Mucosa of stomach (tissue), 1 donor: ENCODE data around the gene PIWIL1.

Source experiments
- H3K27me3 ChIP-seq: one replicate; pipeline ENCODE4 v1.7.0; 2013; ENCODE audit warnings: mild to moderate bottlenecking, low read length; ENCODE audit not compliant: control insufficient read depth, insufficient read depth
- H3K36me3 ChIP-seq: one replicate; pipeline ENCODE4 v1.7.0; 2013; ENCODE audit warnings: low read length; ENCODE audit not compliant: control insufficient read depth, insufficient read depth
- H3K4me1 ChIP-seq: one replicate; pipeline ENCODE4 v1.7.0; 2013; ENCODE audit warnings: mild to moderate bottlenecking, low read length; ENCODE audit not compliant: control insufficient read depth, insufficient read depth
- H3K4me3 ChIP-seq: one replicate; pipeline ENCODE4 v1.7.0; 2013; ENCODE audit warnings: low read length
- H3K9ac ChIP-seq: one replicate; pipeline ENCODE4 v1.7.0; 2013; ENCODE audit warnings: mild to moderate bottlenecking, low read length, moderate library complexity
- H3K9me3 ChIP-seq: one replicate; pipeline ENCODE4 v1.7.0; 2013; ENCODE audit warnings: mild to moderate bottlenecking, low read length, moderate library complexity; ENCODE audit not compliant: control insufficient read depth
- donor health status: Pancreatic carcinoma.

PIWIL1 gene

GRCh38 chr12:130362060-130362459 is 24.4 kb downstream of the PIWIL1 start:
- Histone ChIP-seq H3K4me1 (peaks cover 6% of the 10 kb centered on the region), H3K9ac (no peak overlapping the region), H3K4me3 (no peak overlapping the region), H3K27me3 (no peaks in the 10 kb centered on the region), H3K36me3 (no peaks in the 10 kb centered on the region), H3K9me3 (no peaks in the 10 kb centered on the region)

GRCh38 chr12:130364578-130364977 is 26.9 kb downstream of the PIWIL1 start:
- Histone ChIP-seq H3K4me3 (no peak overlapping the region), H3K9ac (no peak overlapping the region), H3K36me3 (no peaks in the 10 kb centered on the region), H3K9me3 (no peaks in the 10 kb centered on the region), H3K27me3 (no peaks in the 10 kb centered on the region), H3K4me1 (peaks cover 6% of the 10 kb centered on the region)

GRCh38 chr12:130366159-130366558 is 28.5 kb downstream of the PIWIL1 start:
- no peaks in the 10 kb centered on the region for H3K9me3 ChIP-seq
- peaks cover 6% of the 10 kb centered on the region for H3K4me1 ChIP-seq
- no peak overlapping the region for H3K4me3 ChIP-seq
- H3K36me3 ChIP-seq: no peaks in the 10 kb centered on the region
- H3K9ac ChIP-seq: no peak overlapping the region
- H3K27me3 ChIP-seq: no peaks in the 10 kb centered on the region

- H3K4me1 ChIP-seq: peaks cover 6% of the 10 kb centered on the region
- no peaks in the 10 kb centered on the region for H3K9me3 ChIP-seq
- no peak overlapping the region for H3K4me3 ChIP-seq
- H3K27me3 ChIP-seq: no peaks in the 10 kb centered on the region
- no peak overlapping the region for H3K9ac ChIP-seq
- H3K36me3 ChIP-seq: no peaks in the 10 kb centered on the region
Observed at GRCh38 chr12:130367003-130367402, 29.3 kb downstream of the PIWIL1 start.

- Histone ChIP-seq H3K4me1 (peaks cover 6% of the 10 kb centered on the region), H3K9ac (no peak overlapping the region), H3K27me3 (no peaks in the 10 kb centered on the region), H3K4me3 (no peak overlapping the region), H3K36me3 (no peaks in the 10 kb centered on the region), H3K9me3 (no peaks in the 10 kb centered on the region)
Observed at GRCh38 chr12:130367523-130367922, 29.8 kb downstream of the PIWIL1 start.

GRCh38 chr12:130369816-130370215 is 32.1 kb downstream of the PIWIL1 start:
- peaks cover 5% of the 10 kb centered on the region for H3K27me3 ChIP-seq
- H3K4me1 ChIP-seq: peaks cover 2% of the 10 kb centered on the region
- H3K9me3 ChIP-seq: no peaks in the 10 kb centered on the region
- H3K9ac ChIP-seq: no peak overlapping the region
- H3K4me3 ChIP-seq: no peak overlapping the region
- H3K36me3 ChIP-seq: no peaks in the 10 kb centered on the region

GRCh38 chr12:130371296-130371695 is 33.6 kb downstream of the PIWIL1 start:
- Histone ChIP-seq H3K4me3 (no peak overlapping the region), H3K9ac (no peak overlapping the region), H3K4me1 (no peaks in the 10 kb centered on the region), H3K36me3 (no peaks in the 10 kb centered on the region), H3K9me3 (no peaks in the 10 kb centered on the region), H3K27me3 (peaks cover 5% of the 10 kb centered on the region)

- H3K27me3 ChIP-seq: peaks cover 5% of the 10 kb centered on the region
- H3K9ac ChIP-seq: no peak overlapping the region
- H3K4me3 ChIP-seq: no peak overlapping the region
- no peaks in the 10 kb centered on the region for H3K4me1 ChIP-seq
- H3K9me3 ChIP-seq: no peaks in the 10 kb centered on the region
- no peaks in the 10 kb centered on the region for H3K36me3 ChIP-seq
Observed at GRCh38 chr12:130372936-130373335, 35.2 kb downstream of the PIWIL1 start.

- Histone ChIP-seq H3K9me3 (no peaks in the 10 kb centered on the region), H3K4me3 (no peak overlapping the region), H3K9ac (no peak overlapping the region), H3K4me1 (no peaks in the 10 kb centered on the region), H3K27me3 (peaks cover 5% of the 10 kb centered on the region), H3K36me3 (no peaks in the 10 kb centered on the region)
Observed at GRCh38 chr12:130374083-130374482, 36.4 kb downstream of the PIWIL1 start.

DNA sequence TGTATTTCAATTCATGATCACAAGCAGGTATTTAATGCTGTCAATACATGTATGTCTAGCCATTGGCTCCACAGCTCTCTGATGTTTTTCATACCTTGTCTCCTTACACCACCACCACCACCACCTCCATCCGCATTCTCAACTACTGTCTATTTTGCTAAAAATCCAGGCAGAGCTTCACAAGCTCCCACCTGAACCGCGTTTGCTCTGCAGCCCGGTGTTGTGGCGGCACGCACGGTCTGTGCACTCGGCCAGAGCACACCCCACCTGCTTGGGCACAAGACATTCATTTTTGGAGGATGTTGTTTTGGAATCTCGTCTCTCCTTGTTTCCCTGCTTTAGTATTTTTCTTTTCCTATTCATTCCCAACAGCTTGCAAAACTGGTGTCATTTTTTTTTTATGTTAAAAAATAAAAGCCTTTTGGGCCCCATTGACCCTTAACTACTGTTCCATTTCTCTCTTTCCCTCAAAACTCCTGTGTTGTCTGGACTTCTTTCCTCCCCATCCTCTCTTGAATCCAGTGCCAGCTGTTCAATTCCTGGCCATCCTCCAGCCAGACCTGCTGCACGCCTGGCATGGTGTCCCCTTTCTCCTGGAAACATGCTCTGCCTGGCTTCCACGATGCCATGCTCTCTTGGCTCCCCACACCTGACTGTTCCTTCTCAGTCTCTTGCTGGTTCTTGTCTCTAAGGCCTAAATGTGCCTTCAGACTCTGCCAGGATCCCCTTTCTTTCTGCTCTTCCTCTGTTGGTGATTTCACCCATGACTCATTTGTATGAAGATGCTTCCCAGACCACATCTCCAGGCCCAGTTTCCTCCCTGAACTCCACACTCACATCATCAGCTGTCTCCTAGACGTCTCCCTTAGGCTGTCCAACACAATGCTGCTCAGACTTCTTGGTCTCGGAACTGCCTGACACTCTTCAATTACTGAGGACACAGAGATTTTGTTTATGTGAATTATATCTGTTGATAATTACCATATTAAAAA is 37.9 kb downstream of the PIWIL1 start:
- H3K4me3 ChIP-seq: no peak overlapping the region
- no peak overlapping the region for H3K9ac ChIP-seq
- peaks cover 5% of the 10 kb centered on the region for H3K27me3 ChIP-seq

DNA sequence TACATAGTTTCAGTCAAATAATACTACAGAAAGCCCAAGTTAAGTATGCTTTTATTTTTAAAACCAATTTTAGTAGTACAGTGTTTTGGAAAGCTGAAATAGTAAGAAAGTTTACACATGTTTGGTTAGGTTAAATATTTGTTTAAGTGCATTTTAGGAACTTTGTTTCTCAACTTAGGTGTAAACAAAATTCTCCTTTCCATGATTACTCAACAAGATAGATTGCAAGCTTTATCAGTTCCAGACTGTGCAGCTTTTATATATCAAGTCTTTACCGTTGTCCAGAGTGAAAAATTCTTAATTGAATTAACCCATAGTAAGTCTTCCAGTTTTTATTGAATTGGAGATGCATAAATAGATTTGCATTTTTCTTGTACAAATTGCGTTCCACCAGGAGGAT is 45.1 kb downstream of the PIWIL1 start:
- no peaks in the 10 kb centered on the region for H3K27me3 ChIP-seq
- no peak overlapping the region for H3K4me3 ChIP-seq
- no peaks in the 10 kb centered on the region for H3K36me3 ChIP-seq
- no peak overlapping the region for H3K9ac ChIP-seq
- no peaks in the 10 kb centered on the region for H3K9me3 ChIP-seq
- no peaks in the 10 kb centered on the region for H3K4me1 ChIP-seq

More for the DNA sequence above, 37.9 kb downstream of the PIWIL1 start:
- no peaks in the 10 kb centered on the region for H3K9me3 ChIP-seq
- no peaks in the 10 kb centered on the region for H3K36me3 ChIP-seq
- no peaks in the 10 kb centered on the region for H3K4me1 ChIP-seq

DNA sequence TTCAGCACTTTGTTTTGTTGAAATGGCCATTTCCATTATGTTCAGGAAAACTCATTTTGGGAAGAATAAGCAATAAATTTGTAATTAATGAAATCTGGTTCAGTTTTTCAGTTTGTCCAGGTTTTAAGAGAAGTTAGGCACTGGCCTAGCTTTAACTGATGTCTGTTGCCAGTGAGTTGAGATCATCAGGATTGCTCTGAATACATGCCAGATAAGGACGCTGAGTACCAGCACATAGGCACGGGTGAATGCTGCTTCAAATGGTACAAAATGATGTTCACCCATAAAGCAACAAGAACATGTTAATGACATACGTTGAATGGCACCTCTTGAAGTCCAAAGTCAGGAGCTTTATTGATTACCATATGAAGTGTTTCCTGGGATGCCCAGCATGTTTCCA is 46.5 kb downstream of the PIWIL1 start:
- H3K4me1 ChIP-seq: no peaks in the 10 kb centered on the region
- H3K9me3 ChIP-seq: no peaks in the 10 kb centered on the region
- H3K36me3 ChIP-seq: no peaks in the 10 kb centered on the region
- H3K27me3 ChIP-seq: no peaks in the 10 kb centered on the region
- no peak overlapping the region for H3K9ac ChIP-seq
- no peak overlapping the region for H3K4me3 ChIP-seq
